Pancreas (tissue), 10 donors: ENCODE data around the gene ZFAND2B. TPM values are rescaled to one million over a fixed set of nuclear protein-coding genes. Genes with fewer than 3 reads are reported as not detected.

ENCODE experiments used
- ATAC-seq, 4 donors: fragments of 200-7000 bp; cut with Tn5 transposase; one replicate each; pipeline versions ENCODE4 v1.8.0 to v1.9.1; 2020; ENCODE audit warnings: mild to moderate bottlenecking in 4 of 4, moderate library complexity in 4 of 4
- DNase-seq, 6 donors: peaks; one replicate each; pipeline ENCODE4 v3.0.0-alpha.2; 2020
- FAIRE-seq: peaks from 2 replicates; lab custom pipeline; 2012; peaks lifted over from hg19 to GRCh38; lab: Jason Lieb, UNC
- H3K27ac ChIP-seq, 4 donors: fragments of 200-600 bp; sonication (generic); 1 replicate in 3 of 4; 2 replicates in 1 of 4; pipeline versions ENCODE4 v1.5.0 to v1.8.0; 2020
- H3K27me3 ChIP-seq, 4 donors: fragments of 200-600 bp; one replicate each; pipeline ENCODE4 v1.8.0; 2021
- H3K36me3 ChIP-seq, 3 donors: fragments of 200-600 bp; sonication (generic) in 1 of 3; one replicate each; pipeline versions ENCODE4 v1.5.0 to v1.8.0; 2020 to 2021
- H3K4me1 ChIP-seq, 3 donors: fragments of 200-600 bp; one replicate each; pipeline ENCODE4 v1.8.0; 2021
- H3K4me3 ChIP-seq, 4 donors: fragments of 200-600 bp; sonication (generic) in 2 of 4; one replicate each; pipeline versions ENCODE4 v1.5.0 to v1.8.0; 2020 to 2021
- H3K9me3 ChIP-seq, 4 donors: fragments of 200-600 bp; one replicate each; pipeline ENCODE4 v1.8.0; 2021
- CTCF ChIP-seq, 4 donors: fragments of 200-600 bp; sonication (generic) in 3 of 4; IDR thresholded peaks; one replicate each; pipeline versions ENCODE4 v1.5.0 to v1.8.0; 2021; ENCODE audit warnings: antibody characterized with exemption in 4 of 4
- WGBS, 2 donors: extraction: QIAGEN DNeasy Blood & Tissue Kit; methylation state at CpG; one replicate each; pipeline ENCODE4 v1.1.7; 2013; 5-methylcytosine and 5-hydroxymethylcytosine counted together
- intact Hi-C, 3 donors: fragments of 100-400 bp; cut with DNase I; formaldehyde crosslinking; loops; one replicate each; pipeline versions ENCODE4 v1.11.1 to v1.14.2; 2022
- polyA plus RNA-seq, 2 donors: library from polyadenylated mRNA; stranded (reverse); fragments of 200-250 nt; gene quantifications; one replicate each; pipeline ENCODE4 v1.2.3, GENCODE V29; 2013
- total RNA-seq, 6 donors: library from RNA; stranded (reverse); fragmentation: NEBNext Ultra II Directional in 4 of 6; extraction: Animal tissue kit (Norgen Biotek cat#: 25700) in 4 of 6; gene quantifications; one replicate each; pipeline versions ENCODE4 v1.2.1 to v1.2.4, GENCODE V29; 2021 to 2023
- donor health status: healthy with polysubstance abuse.
- donor health status: DM: no; HTN: no; CAD: no; lungs with moderate emphysema.
- donor health status: DM: no; HTN: no; CAD: no.
- donor health status: control.
- donor health status: control.
- donor health status: Bipolar disorder and iron deficiency.
- donor health status: DM: yes; HTN: yes; CAD: no.
- donor health status: DM: no; HTN: no; CAD: no.
- donor health status: DM: no; HTN: no; CAD: no.
- donor health status: DM: yes; HTN: yes; CAD: no.

ZFAND2B gene
- total and polyA plus RNA-seq, 8 donors = 18.9 to 66.9 (median 27.1) TPM

GRCh38 chr2:219205981-219206327, 628 bp upstream of the ZFAND2B start:
- no peak for TF ChIP-seq CTCF (IDR thresholded peaks at IDR 0.05)
- Histone ChIP-seq H3K36me3 (no peaks in the 10 kb centered on the region), H3K4me1 (peaks cover 0 to 11% (median 5%) of the 10 kb centered on the region in 3 donors), H3K27me3 (no peaks in the 10 kb centered on the region), H3K27ac (peak overlapping the region; percentile 86 to 95 (median 90)), H3K4me3 (peak overlapping the region; percentile 42 to 73 (median 70)), H3K9me3 (no peaks in the 10 kb centered on the region)
- DNase-seq (peak in 1 of 6 donors; percentile 13), ATAC-seq (no peak), FAIRE-seq (no peak)
- intact Hi-C loops = no loop called here
- WGBS, 2 donors = 6 to 7% methylated on average over 7 of the region's 7 CpGs

GRCh38 chr2:219207134-219207883, 727 bp downstream of the ZFAND2B start:
- no peaks in the 10 kb centered on the region for H3K27me3 ChIP-seq
- H3K4me1 ChIP-seq = peaks cover 0 to 11% (median 5%) of the 10 kb centered on the region in 3 donors
- H3K36me3 ChIP-seq = no peaks in the 10 kb centered on the region
- intact Hi-C loops = no loop called here
- H3K27ac ChIP-seq = peak overlapping the region; percentile 86 to 95 (median 90)
- no peak for TF ChIP-seq CTCF (IDR thresholded peaks at IDR 0.05)
- H3K4me3 ChIP-seq = peak overlapping the region; percentile 42 to 73 (median 70)
- DNase-seq (peak in 2 of 6 donors; percentile 21 to 44), FAIRE-seq (no peak), ATAC-seq (no peak)
- WGBS, 2 donors = 15 to 19% methylated on average over 22 of the region's 22 CpGs
- H3K9me3 ChIP-seq = no peaks in the 10 kb centered on the region

- H3K27me3 ChIP-seq = no peaks in the 10 kb centered on the region
- DNase-seq (peak in 2 of 6 donors; percentile 24 to 41), ATAC-seq (no peak), FAIRE-seq (no peak)
- no peaks in the 10 kb centered on the region for H3K9me3 ChIP-seq
- H3K27ac ChIP-seq = peak overlapping the region in 1 of 4 donors; percentile 12
- 75 to 77% methylated on average over 17 of the region's 17 CpGs for WGBS, 2 donors
- intact Hi-C loops = no loop called here
- H3K4me1 ChIP-seq = peaks cover 0 to 11% (median 5%) of the 10 kb centered on the region in 3 donors
- no peak for TF ChIP-seq CTCF (IDR thresholded peaks at IDR 0.05)
- H3K36me3 ChIP-seq = peaks cover 0 to 3% (median 0%) of the 10 kb centered on the region in 3 donors
- H3K4me3 ChIP-seq = no peak overlapping the region
Observed at GRCh38 chr2:219207884-219208740, 1.5 kb downstream of the ZFAND2B start.

- H3K36me3 ChIP-seq = peaks cover 0 to 8% (median 0%) of the 10 kb centered on the region in 3 donors
Observed at GRCh38 chr2:219209236-219210195, 2.9 kb downstream of the ZFAND2B start.

More at GRCh38 chr2:219209236-219210195, 2.9 kb downstream of the ZFAND2B start:
- TF ChIP-seq CTCF (IDR thresholded peaks at IDR 0.05) = no peak
- DNase-seq (peak in 2 of 6 donors; percentile 11 to 55), ATAC-seq (no peak), FAIRE-seq (no peak)
- intact Hi-C loops = no loop called here
- no peaks in the 10 kb centered on the region for H3K27me3 ChIP-seq
- no peak overlapping the region for H3K4me3 ChIP-seq
- H3K4me1 ChIP-seq = peaks cover 0 to 11% (median 5%) of the 10 kb centered on the region in 3 donors
- 80 to 83% methylated on average over 15 to 18 of the region's 18 CpGs for WGBS, 2 donors
- no peak overlapping the region for H3K27ac ChIP-seq
- H3K9me3 ChIP-seq = no peaks in the 10 kb centered on the region
